ENCODE results near the gene LRP8.

The LRP8 gene

GRCh38 chr1:53359225-53359933, 31.5 kb upstream of the LRP8 start:
- no peak for DNase-seq

DNA sequence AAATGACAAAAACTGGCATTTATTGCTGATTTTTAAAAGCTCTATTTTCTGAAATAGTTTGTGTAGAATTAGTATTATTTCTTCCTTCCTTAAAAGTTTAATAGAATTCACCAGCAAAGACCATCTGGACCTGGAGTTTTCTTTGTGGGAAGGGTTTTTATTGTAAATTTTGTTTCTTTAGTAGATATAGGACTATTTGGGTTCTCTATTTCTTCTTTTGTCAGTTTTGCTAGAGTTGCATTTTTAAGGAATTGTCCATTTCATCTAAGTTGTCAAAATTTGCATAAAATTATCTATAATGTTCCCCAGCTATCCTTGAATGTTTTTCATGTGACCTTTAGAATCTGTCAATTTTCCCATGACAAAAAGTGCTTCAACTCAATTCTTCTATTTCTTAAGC, 28.8 kb upstream of the LRP8 start:
- no peak for DNase-seq

DNA sequence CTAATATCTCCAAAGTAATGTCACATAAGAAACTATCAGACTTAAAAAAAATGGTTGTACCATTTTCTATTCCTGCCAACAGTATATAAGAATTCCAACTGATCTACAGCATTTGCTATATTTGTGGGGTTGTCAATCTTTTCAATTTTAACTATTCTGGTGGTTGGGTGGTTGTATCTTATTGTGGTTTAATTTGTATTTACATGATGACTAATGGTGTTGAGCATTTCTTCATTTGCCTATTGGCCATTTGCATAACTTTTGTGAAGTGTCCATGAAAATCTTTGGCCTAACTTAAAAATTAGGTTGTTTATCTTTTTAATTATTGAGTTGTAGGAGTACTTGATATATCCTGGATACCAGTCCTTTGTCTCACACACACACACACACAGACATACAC, 26.2 kb upstream of the LRP8 start:
- no peak for DNase-seq

DNA sequence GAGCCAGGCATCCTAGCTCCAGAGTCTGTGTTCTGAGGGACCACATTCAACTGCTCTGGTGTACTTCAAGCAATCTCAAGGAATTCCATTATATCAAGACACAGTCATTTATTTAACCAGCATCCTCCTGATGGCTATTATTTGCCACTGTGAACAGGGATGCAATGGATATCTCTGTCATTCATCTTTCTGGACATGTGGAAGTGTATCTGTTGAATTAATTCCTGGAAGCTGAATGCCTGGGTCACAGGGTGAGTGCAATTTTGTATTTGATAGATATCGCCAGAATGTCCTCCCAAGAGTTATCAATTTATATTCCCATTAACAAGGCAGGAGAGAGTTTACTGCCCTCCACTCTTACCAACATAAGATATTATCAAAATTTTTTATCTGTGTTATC, 24.7 kb upstream of the LRP8 start:
- no peak for DNase-seq

DNA sequence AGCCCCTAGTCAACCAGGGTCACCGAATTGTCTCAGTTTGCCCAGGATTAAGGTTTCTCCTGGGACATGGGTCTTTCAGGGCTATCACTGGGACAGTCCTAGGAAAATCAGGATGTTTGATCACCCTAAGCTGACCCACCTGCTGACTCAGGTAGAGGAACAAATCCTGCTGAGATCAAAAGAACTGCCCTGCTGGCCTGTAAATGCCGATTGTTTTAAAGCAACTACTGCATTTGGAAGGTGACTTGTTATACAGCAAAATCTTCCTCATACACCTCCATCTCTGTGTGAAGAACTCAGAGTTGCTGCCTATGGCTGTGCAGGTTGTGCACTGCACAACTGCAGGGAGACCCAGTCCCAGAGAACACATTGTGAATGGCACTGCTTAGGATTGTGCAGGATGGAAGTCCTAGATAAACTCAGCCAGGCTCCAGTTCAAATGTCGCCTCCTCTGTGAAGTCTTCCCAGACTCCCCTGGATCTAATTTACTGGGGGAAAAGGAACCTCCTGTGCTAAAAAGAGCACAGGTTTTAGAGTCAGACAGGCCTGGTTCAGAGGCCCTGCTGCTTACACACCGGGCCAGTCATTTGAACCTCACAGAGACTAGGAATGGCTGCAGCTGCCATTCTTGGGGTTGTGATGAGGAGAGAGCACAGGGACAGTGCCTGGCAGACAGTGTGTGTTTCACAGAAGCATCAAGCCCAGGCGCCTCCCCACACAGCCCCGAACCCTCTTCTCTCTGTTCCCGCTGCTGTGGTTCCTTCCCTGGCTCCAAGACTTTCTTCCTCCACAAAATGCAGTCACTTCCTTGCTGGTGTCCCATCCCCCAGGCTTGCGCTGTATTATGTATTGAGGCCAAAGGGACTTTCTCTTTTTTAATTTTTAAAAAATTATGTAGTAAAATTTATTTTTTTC, 23.2 kb upstream of the LRP8 start:
- no peak for DNase-seq

- DNase-seq, result no peak
Measured at GRCh38 chr1:53349968-53350852, 22.3 kb upstream of the LRP8 start.

DNA sequence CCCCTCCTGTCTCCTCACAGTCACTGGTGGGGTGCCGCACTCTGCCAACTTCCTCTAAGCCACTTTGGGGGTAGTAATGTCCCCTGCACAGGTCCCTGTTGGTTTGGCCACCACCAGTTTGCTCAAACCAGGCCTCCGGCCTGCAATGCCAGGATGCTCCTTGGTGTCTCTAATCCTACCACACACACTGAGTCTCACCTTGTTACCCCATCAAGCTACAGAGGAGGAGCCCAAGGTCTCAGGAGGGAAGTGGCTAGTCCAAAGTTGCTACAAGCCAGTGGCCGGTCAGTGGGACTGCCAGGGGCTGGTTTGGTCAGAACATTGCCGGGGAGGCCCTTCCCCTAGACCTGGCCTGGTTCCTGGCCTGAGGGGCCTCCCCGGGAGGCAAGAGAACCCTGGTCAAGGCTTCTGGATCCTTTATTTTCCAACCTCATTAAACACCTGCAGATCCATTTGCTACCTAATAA, 21.5 kb upstream of the LRP8 start:
- DNase-seq, result no peak

GRCh38 chr1:53348486-53349368, 20.9 kb upstream of the LRP8 start:
- no peak for DNase-seq

GRCh38 chr1:53346814-53347176, 18.9 kb upstream of the LRP8 start:
- DNase-seq, result no peak

DNA sequence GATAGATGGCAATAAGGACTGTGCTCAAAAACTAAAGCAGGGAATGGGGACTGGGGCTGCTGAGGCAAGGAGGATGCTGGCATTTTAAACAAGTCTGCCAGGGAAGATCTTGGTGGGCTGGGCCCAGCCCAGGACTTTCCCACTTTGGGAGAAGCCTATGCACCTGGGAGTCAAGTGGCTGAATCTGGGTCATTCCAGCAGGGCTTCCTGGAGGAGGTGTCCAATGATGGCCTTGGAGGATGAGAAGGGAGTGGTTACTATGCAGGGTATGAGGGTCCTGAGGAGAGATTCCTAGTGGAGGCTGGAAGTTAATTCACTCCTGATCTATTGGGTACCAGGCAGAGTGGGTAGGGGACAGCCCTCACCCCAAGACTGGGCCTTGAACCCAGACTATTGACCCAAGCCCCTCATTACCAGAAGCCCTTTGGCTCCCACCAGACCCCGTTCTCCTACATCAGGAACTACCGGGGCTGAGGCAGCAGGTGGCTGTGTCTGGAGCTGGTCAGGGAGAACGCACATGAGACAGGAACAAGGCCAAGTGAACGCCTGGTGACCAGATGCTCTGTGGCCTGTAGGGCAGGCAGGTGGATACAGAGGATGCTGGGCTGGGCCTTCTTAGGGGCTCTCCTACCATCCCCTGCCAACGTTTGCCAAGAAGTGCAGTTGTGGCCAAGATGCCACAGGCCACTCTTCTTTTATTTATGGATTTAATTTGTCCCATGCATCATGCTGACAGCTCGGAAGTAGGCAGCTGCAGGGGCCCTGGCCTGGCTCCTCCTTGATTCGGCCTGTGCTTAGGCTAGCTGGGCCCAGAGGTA, 18.3 kb upstream of the LRP8 start:
- DNase-seq, result peak in 1 of 2 experiments; percentile 35

GRCh38 chr1:53344921-53345838, 17.3 kb upstream of the LRP8 start:
- no peak for DNase-seq

GRCh38 chr1:53343831-53344668, 16.2 kb upstream of the LRP8 start:
- DNase-seq, result no peak

- DNase-seq, result no peak
Measured at GRCh38 chr1:53342735-53343470, 15.0 kb upstream of the LRP8 start.

- DNase-seq, result no peak
Measured at GRCh38 chr1:53341961-53342707, 14.3 kb upstream of the LRP8 start.

- DNase-seq, result no peak
Measured at GRCh38 chr1:53341521-53341895, 13.6 kb upstream of the LRP8 start.

DNA sequence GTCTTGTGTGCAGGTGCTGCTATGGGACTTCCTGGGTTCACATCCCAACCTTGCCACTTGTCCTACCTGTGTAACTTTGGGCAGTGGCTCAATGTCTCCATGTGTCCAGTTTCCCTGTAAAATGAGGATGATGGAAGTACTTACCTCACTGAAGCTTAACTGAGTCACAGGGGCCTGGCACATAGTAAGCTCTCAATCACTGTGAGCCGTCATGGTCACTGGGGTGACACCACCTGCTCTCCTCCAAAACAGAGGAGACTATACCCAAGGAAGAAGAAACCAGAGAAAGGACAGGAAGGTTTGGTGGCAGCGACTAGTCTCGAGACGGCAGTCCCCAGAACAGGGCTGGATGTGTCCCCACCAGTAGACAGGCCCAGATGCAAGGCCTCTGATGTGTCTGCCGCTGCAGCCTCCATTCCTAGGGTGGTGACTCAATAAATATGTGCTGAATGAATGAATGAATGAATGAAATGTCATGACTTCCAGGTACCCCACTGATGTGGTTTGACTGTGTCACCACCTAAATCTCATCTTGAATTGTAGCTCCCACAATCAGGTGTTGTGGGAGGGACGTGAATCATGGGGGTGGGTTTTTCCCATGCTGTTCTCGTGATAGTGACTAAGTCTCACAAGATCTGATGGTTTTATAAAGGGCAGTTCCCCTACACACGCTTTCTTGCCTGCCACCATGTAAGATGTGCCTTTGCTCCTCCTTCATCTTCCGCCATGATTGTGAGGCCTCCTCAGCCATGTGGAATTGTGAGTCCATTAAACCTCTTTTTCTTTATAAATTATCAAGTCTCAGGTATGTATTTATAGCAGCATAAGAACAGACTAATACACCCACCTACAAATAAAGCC, 13.0 kb upstream of the LRP8 start:
- no peak for DNase-seq
